HG03135 (cell line): ENCODE measurements around the gene MAP3K9.

Experiments
- ATAC-seq: cut with Tn5 transposase; IDR thresholded peaks from one replicate; pipeline ENCODE4 v1.9.1; 2021; ENCODE audit warnings: mild to moderate bottlenecking, moderate library complexity; ENCODE audit not compliant: unreplicated experiment

The MAP3K9 gene

DNA sequence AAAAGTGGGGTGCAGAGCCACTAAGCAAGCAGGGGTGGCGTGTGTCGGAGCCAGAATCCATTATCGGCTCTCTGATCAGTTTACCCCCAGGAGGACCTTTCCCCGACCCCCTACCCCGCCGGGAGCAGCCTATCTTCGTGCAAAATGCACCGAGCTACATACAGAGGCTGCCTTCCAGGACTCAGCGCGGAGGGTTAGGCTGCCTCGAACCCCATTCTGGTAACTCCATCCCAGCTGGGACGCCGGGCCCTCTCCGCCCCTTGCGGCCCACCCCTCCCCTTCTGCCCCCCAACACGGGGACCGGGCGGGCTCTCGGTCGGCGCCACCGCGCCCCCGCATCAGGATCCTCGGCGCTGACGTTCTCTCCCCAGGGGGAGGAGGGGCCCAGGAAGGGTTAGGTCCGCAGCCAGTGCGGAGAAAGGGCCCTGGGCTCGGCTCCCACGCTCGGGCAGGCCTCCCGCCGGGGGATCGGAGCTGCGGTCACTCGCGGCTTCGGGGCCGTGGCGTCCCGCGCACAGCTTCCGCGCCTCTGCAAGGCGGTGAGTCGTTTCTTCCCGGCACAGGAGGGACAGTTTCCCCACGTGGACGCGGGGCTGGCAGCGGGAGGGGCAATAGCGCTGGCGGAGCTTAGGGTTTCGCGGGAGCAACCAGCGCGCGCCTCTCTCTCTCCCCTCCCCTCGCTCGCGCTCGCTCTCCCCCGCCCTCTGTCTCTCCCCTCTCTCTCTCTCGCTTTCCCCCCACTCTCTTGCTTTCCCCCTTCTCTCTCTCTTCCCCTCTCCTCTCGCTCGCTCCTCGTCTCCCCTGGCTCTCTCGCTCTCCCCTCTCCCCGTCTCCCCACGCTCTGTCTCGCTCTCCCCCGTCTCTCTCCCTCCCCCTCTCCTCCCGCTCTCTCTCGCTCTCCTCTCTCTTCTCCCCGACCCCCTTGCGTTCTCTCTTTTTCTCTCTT lies 12.5 kb upstream of the MAP3K9 start:
- ATAC-seq, result no peak

GRCh38 chr14:70816525-70816924 lies 7.2 kb upstream of the MAP3K9 start:
- no peak for ATAC-seq

DNA sequence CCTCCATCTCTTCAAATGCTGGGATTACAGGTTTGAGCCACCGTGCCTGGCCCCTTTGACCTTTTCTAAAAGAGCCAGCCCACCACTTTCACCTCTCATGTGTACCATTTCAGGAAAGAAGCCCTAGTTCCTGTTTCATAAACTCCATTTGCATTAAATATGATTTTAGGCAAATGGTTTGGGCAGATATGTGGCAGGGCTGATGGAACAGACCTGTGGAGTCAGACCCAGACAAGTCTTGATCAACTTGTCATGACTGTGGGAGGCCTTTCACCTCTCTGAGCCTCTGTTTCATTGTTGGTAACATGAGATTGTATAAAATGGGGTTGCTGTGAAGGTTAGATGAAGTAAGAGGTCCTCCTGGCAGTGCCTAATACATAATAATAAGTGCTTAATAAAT lies 5.2 kb upstream of the MAP3K9 start:
- ATAC-seq, result no peak

DNA sequence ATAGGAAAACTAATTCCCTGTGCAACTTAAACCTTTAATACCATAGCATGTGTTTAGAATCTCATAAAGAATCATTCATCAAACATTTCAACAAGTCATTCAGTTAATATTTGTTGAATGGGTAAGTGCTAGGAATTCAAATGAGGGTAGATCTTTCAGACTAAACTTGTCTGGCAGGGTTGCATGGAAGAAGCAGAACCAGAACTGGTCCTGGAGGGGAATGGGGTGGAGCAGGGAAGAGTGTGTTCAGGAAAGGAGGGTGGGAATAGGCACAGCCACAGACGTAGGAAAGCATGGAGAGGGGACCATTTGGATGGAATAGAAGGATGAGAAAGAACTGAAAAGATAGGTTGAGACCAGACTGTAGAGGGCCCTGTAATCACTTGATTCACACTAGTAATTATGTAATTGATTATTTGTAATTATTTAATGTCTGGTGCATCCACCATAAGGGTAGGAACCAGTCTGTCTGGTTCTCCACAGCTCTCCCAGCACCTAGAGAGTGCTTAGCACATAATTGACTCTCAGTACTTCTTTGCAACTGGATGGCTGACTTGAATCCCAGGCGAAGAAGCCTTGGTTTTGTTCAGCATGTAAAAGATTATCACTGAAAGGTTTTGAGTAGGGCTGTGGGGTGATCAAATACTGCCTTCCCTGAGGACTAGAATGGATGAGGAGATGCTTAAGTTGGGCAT lies 3.0 kb upstream of the MAP3K9 start:
- no peak for ATAC-seq

DNA sequence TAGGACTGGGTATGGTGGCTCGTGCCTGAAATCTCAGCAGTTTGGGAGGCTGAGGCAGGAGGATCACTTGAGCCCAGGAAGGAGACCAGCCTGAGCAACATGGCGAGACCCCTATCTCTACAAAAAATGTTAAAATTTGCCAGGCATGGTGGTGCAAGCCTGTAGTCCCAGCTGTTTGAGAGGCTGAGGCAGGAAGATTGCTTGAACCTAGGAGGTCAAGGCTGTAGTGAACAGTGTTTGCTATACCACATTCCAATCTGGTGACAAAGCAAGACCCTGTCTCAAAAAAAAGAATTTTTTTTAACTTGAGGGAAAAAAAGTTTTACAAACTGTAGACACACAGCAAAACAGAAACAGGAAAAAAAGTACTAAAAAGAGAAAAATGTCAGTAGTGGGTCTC lies 2.3 kb upstream of the MAP3K9 start:
- no peak for ATAC-seq

- no peak for ATAC-seq
Measured at GRCh38 chr14:70811050-70811449, 1.7 kb upstream of the MAP3K9 start.

DNA sequence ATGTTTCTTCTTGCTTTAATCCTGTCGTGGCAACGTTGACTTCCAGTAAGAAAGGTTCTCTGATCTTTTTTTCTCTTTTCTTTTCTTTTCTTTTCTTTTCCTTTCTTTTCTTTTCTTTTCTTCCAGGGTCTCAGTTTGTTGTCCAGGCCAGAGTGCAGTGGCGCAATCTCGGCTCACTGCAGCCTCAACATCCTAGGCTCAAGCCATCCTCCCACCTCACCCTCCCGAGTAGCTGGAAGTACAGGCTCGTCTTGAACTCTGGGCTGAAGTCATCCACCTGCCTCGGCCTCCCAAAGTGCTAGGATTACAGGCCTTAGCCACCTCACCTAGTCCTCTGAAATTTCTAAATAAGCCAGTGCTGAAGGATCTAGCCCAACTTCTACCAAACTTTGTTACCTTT lies 1.3 kb upstream of the MAP3K9 start:
- ATAC-seq, result no peak

DNA sequence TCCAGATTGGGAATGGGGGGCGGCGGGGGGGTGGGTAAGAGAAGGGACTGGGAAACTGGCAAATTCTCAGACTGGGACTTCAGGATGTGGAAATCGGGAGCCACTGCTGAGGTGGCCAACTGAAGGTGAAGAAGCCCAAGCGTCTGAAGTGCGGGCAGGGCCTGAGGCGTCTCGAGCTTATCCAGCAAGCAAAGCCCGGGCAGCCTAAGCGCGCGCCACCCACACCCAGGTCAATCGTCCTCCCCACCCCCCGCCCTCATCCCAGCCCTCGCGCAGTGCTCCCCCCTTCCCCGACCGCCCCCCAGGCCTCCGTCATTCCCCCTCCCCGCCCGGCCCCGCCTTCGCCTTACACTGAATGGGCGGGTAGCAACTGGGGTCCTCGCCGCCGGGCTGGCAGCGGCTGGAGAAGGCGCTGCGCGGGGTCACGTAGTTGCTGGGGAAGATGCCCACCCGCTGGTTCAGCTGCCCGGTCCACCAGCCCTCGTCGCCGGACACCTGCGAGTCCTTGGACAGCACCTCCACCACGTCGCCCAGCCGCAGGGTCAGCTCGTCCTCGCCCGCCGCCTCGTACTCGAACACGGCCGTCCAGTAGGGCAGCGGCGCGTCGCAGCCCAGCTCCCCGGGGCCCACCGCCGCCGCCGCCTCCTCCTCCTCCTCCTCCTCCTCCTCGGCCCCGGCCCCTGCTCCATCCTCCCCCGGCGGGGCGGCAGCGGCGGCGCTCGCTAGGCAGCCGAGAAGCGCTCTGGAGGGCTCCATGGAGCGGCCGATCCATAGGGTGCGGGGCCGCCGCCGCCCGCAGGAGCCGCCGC lies 693 bp downstream of the MAP3K9 start:
- ATAC-seq, result peak; percentile 17

GRCh38 chr14:70807898-70808415 lies 1.4 kb downstream of the MAP3K9 start:
- ATAC-seq, result peak; percentile 23

- ATAC-seq, result no peak
Measured at GRCh38 chr14:70804556-70805162, 4.7 kb downstream of the MAP3K9 start.

DNA sequence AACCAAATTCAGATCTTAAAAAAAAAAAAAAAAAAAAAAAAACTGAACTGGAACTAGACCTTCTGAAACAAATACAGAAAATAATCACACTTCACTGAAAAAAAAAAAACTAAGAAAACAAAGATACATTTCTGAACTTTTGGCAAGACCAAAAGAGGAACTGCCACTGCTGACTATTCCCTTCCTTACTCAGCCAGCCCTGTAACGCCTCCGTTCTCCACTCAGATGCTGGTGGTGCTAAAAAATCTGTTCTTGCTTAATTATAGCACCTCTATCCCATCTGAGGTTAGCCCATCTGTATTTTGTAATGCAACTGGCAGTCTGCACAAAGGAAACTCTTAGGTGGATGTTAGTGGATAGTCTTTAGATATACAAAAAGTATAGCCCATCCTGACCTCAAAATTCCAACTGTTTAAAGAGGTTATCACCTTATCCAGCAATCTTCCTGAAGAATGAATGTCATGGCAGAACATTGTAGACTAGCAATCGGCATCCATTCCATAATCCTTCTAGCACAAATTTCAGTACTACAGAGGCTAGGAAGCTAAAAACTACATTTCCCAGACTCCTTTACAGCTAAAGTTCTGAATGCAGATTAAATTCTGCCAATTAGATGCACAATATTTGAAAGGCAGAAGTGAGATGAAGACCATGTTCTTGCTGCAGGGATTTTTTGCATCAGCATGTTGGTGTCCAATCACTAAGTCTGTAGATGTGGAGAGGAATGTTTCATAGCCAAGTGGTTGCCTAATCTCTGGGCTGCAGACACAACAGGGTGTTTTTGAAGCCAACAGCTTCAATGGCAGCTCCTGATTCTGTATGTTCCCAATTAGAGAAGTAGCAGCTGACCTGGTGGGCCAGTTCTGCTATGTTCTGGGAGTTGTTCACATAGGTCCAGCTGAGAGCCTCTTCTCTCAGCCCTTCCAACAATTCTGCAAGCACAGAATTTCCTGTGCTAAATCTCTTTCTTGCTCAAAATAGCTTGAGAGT lies 5.7 kb downstream of the MAP3K9 start:
- peak; percentile 70 for ATAC-seq

DNA sequence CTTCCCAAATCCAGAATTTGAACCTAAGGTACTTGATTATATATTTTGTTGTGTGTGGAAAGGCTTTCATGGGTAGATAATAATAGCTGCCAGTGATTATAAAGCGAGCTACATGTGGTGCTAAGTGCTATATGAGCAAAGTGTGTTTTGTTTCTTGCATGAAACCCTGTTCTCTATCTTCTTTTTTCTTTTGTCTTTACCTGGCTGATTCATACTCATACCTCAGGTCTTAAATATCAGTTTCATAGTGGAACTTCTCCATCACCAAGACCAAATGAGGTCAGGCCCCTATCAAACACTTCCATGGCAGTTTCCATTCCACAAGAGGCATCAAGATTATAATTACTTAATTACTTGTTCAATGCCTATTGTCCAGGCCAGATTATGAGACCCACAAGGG lies 6.9 kb downstream of the MAP3K9 start:
- no peak for ATAC-seq

GRCh38 chr14:70801836-70802235 lies 7.5 kb downstream of the MAP3K9 start:
- no peak for ATAC-seq

GRCh38 chr14:70796551-70796950 lies 12.8 kb downstream of the MAP3K9 start:
- no peak for ATAC-seq

DNA sequence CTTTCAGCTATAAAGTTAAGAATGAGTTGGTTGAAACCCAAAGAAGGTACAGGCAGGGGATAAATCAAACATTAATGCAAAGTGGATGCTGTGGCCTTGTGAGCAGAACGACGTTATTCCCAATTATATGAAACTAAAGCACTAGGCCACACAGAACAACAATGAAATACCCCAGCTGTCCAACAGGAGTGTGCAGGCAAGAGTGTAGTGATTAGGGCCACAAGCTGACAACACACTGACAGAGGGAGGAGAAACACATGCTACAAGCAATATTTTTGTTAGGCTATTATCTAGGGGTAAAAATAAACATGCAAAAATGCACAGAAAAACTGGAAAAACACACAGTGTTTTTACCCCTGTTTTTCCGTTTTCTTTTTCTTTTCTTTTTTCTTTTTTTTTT lies 15.0 kb downstream of the MAP3K9 start:
- no peak for ATAC-seq

DNA sequence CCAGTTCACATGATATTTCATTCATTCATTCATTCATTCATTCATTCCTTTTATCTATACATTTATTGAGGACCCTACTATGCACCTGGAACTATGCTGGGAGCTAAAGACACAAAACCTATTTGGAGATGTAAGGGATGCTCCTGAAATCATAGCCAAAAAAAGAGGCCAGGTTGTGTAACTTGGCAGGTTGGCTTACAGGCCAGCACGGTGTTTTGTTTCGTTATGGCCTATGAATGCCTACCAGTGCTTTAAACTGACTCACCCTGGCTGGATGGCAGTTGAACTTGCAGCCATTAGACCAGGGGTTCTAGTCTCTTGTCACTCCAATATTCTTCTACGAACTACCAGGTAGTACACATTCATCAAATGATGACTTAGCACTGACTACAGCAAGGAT lies 15.7 kb downstream of the MAP3K9 start:
- no peak for ATAC-seq

DNA sequence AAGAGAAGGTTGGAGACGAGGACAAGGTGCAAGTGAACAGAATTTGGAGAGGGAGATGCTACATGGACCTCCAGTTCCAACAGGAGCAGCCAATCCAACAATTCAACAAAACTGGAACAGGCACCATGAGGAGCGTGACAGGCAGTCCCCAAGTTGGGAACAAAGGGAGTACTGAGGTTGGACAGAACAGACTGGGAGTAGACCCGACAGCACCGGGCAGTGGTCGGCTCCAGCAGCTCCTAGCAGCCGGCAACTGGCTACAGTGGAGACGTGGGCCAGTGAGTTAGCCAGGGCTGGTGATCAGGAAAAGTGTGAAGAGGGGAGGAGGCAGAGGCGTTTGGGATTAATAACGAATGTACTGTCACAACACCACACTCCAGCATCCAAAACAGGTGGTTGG lies 16.4 kb downstream of the MAP3K9 start:
- ATAC-seq, result no peak

DNA sequence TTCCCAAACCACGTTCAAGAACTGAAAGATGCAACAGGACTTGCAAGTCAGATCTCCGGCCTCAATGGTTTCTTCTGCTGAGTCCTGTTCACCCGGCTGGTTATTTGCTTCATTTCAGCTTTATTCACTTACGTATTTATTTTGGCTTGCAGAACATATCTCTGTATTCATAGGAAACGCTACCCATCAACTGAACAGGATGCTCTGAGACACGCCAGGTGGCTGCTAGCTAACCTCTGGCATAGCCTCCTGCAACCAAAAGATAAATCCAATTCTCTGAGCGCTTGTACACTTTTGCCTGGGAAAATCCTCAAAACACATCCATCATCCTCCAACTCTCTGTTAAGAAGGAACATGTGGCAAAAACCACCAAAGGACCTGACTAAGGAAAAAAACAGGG lies 17.3 kb downstream of the MAP3K9 start:
- ATAC-seq, result no peak

DNA sequence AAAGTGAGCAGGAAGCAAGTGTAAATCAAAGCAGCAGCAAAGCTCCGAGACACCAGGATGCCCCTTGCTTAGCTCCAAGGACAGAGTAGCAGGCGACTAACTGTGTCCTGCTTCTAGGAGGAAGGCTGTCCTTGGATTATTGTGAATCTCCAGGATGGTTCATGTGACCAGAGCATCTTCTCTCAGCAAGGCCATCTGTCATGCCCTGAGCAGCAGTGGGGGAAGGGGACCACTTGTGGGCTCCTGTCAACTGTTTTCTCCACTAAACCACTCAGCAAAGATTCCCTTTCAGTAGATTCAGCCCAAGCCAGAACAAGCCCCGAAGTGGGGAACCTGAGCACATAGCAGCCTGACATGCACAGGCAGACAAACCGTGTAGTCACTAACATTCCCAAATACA lies 19.4 kb downstream of the MAP3K9 start:
- ATAC-seq, result no peak

DNA sequence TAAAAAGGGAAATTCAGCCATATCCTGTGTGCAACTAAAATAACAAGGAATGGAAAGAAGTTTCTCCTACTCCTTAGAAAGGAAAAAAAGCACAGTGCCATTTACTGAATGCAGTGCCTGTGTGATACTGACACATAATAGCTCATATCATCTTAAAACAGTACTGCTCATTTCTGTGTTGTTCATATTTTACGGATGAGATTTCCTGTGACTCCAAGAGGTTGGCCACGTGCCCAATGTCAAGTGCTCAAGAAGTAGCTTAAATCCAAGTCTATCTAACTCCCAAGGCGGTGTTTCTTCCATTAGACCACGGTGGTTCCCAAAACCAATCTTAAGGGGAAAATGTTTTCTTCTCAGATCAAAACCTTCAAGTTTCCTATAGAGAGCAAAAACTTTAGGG lies 20.0 kb downstream of the MAP3K9 start:
- ATAC-seq, result no peak
